ENCODE measurements around the gene SORCS2.

GRCh38 chr4:7687006-7687405 is 494.7 kb downstream of the SORCS2 start:
- TF ChIP-seq POLR2AphosphoS5 (IDR thresholded peaks at IDR 0.05; ENCODE audit: low read depth, low read length), result no peak
- TF ChIP-seq CTCF (IDR thresholded peaks at IDR 0.05), result no peak; the same call in 1 of the 2 replicates

Measured in Panc1 (cell line).